ENCODE measurements around the gene PHLDB2.

GRCh38 chr3:111858642-111859041, 423 bp upstream of the PHLDB2 start:
- TF ChIP-seq CTCF (IDR thresholded peaks at IDR 0.05): no peak
- no peak for TF ChIP-seq POLR2A (IDR thresholded peaks at IDR 0.05)

Measured in heart left ventricle (tissue), 13 donors.